ENCODE data around the gene CDC34. TPM values are rescaled to one million over a fixed set of nuclear protein-coding genes. Genes with fewer than 3 reads are reported as not detected.

Gene CDC34
- total and polyA plus RNA-seq, 9 of the 15 experiments (the other 6 are each of a cell fraction or from before 2014, with no cell fraction given), result 0.80 to 203 (median 65.5) TPM

DNA sequence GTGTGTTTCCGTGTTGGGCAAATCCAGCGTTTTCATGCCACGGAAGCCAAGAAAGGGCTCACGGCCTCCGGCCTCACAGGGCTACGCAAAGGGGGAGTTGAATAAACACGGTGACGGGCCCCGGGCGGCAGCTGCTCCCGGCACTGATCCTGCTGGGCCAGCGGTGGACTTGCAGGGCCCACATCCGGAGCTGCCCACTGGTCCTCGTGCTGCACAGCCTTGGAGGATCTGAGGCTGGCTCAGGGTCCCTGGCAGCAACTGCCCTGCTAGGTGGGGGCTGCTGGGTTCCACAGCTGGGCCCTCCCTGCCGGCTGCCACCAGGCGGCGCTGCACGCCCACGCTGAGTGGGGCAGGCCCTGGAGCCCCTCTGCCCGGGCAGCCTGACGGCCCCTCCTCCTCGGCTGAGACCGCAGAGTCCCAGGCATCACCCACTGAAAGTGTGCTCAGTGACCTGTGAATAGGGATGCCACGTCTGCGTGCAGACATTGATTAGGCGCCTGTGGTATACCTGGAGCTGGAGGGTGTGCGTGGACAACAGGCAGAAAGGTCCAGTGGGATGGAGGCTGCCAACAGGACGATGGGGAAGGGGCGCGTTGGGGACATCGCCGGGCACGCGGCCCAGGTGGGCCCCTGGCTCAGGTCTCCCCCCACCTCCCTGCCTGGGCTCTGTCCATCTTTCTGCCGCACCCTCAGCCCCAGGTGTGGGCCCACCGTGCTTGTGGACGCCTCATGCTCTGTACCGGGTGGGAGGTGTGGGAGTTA, 52.9 kb downstream of the CDC34 start (continued):
- TF ChIP-seq STAT5B (CRISPR knock-in tag; IDR thresholded peaks at IDR 0.05), result no peak
- no peak for TF ChIP-seq KDM2B (CRISPR knock-in tag; IDR thresholded peaks at IDR 0.05)
- TF ChIP-seq DIDO1 (tag; IDR thresholded peaks at IDR 0.05; ENCODE audit: low read depth), result no peak
- TF ChIP-seq RAD51 (IDR thresholded peaks at IDR 0.05; ENCODE audit: borderline replicate concordance, low read depth), result no peak
- no peak for TF ChIP-seq RFX7 (CRISPR knock-in tag; IDR thresholded peaks at IDR 0.05)
- TF ChIP-seq NR3C1 (CRISPR knock-in tag; IDR thresholded peaks at IDR 0.05), result no peak
- TF ChIP-seq TAL1 (IDR thresholded peaks at IDR 0.05), result no peak
- peak; percentile 52 for TF ChIP-seq ZFP36 (IDR thresholded peaks at IDR 0.05; ENCODE audit: low read depth, low read length, partially characterized antibody)
- TF ChIP-seq, protein P1, sequence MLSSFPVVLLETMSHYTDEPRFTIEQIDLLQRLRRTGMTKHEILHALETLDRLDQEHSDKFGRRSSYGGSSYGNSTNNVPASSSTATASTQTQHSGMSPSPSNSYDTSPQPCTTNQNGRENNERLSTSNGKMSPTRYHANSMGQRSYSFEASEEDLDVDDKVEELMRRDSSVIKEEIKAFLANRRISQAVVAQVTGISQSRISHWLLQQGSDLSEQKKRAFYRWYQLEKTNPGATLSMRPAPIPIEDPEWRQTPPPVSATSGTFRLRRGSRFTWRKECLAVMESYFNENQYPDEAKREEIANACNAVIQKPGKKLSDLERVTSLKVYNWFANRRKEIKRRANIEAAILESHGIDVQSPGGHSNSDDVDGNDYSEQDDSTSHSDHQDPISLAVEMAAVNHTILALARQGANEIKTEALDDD (IDR thresholded peaks at IDR 0.05), result no peak
- no peak for TF ChIP-seq ARHGAP35 (IDR thresholded peaks at IDR 0.05; ENCODE audit: partially characterized antibody)
- TF ChIP-seq ZNF23 (CRISPR knock-in tag; IDR thresholded peaks at IDR 0.05), result no peak
- TF ChIP-seq ZNF174 (CRISPR knock-in tag; IDR thresholded peaks at IDR 0.05), result no peak
- no peak for TF ChIP-seq TBL1XR1 (IDR thresholded peaks at IDR 0.05; ENCODE audit: low read length in 2 of 2)
- TF ChIP-seq CCAR2 (IDR thresholded peaks at IDR 0.05; ENCODE audit: low read depth, low read length), result no peak
- 0 out of 2 replicates have a peak, but pooled peaks have one; percentile 15 for TF ChIP-seq CBFA2T3 (IDR thresholded peaks at IDR 0.05)
- TF ChIP-seq ZNF134 (CRISPR knock-in tag; conservative IDR thresholded peaks at IDR 0.05), result no peak
- no peak for TF ChIP-seq FOS (IDR thresholded peaks at IDR 0.05; ENCODE audit: extremely low read depth, insufficient read length)
- peak; percentile 83 for TF ChIP-seq RB1 (IDR thresholded peaks at IDR 0.05; ENCODE audit: low read depth)
- TF ChIP-seq ZNF586 (CRISPR knock-in tag; conservative IDR thresholded peaks at IDR 0.05), result no peak; the same call in 1 of the 2 replicates
- TF ChIP-seq ZNF699 (CRISPR knock-in tag; IDR thresholded peaks at IDR 0.05; ENCODE audit: insufficient replicate concordance), result no peak
- TF ChIP-seq ARNT (IDR thresholded peaks at IDR 0.05), result no peak
- TF ChIP-seq TARDBP (IDR thresholded peaks at IDR 0.05), result no peak
- TF ChIP-seq KDM4B (IDR thresholded peaks at IDR 0.05; ENCODE audit: borderline replicate concordance in 2 of 2, low read depth in 1 of 2), result peak in 1 of 2 experiments; percentile 83; a peak in 1 of 4 replicates
- TF ChIP-seq RHOXF2B (CRISPR knock-in tag; conservative IDR thresholded peaks at IDR 0.05), result peak; percentile 74; the same call in 1 of the 2 replicates
- TF ChIP-seq, protein P2, sequence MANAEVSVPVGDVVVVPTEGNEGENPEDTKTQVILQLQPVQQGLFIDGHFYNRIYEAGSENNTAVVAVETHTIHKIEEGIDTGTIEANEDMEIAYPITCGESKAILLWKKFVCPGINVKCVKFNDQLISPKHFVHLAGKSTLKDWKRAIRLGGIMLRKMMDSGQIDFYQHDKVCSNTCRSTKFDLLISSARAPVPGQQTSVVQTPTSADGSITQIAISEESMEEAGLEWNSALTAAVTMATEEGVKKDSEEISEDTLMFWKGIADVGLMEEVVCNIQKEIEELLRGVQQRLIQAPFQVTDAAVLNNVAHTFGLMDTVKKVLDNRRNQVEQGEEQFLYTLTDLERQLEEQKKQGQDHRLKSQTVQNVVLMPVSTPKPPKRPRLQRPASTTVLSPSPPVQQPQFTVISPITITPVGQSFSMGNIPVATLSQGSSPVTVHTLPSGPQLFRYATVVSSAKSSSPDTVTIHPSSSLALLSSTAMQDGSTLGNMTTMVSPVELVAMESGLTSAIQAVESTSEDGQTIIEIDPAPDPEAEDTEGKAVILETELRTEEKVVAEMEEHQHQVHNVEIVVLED (CRISPR knock-in tag; IDR thresholded peaks at IDR 0.05), result no peak
- no peak for TF ChIP-seq ZNF77 (CRISPR knock-in tag; IDR thresholded peaks at IDR 0.05)
- TF ChIP-seq POU5F1 (IDR thresholded peaks at IDR 0.05; ENCODE audit: borderline replicate concordance, low read depth, low read length, partially characterized antibody), result no peak
- no peak for TF ChIP-seq ELF2 (CRISPR knock-in tag; IDR thresholded peaks at IDR 0.05)
- no peak for TF ChIP-seq NFE2L1 (tag; IDR thresholded peaks at IDR 0.05; ENCODE audit: borderline replicate concordance, low read depth)
- TF ChIP-seq YBX1 (IDR thresholded peaks at IDR 0.05), result no peak
- TF ChIP-seq SIRT6 (IDR thresholded peaks at IDR 0.05; ENCODE audit: low read depth, low read length), result peak; percentile 15
- TF ChIP-seq ZNF764 (CRISPR knock-in tag; IDR thresholded peaks at IDR 0.05; ENCODE audit: low read depth), result no peak

Measured in K562 (cell line).